AG04450 (cell line): ENCODE results near the gene GNG2. TPM values are rescaled to one million over a fixed set of nuclear protein-coding genes. Genes with fewer than 3 reads are reported as not detected.

ENCODE experiments used
- CTCF ChIA-PET: fragments of 300-600, 350-600 bp; formaldehyde crosslinking; extraction: SDS; loops from one replicate; lab custom pipeline; 2022; ENCODE audit warnings: antibody characterized with exemption, inconsistent platforms; lab: Charles Lee
- POLR2A ChIA-PET: fragments of 350-600 bp; formaldehyde crosslinking; extraction: SDS; loops from one replicate; lab custom pipeline; 2021; ENCODE audit warnings: antibody characterized with exemption, inconsistent platforms; lab: Yijun Ruan, JAX
- DNase-seq: peaks from one replicate; pipeline ENCODE4 v3.0.0-alpha.2; 2011; ENCODE audit warnings: low read depth, low spot score
- H3K27ac ChIP-seq: one replicate; pipeline ENCODE4 v1.5.1; 2012; ENCODE audit warnings: low read depth, low read length, control low read depth
- H3K27me3 ChIP-seq: one replicate; pipeline ENCODE4 v1.6.0; 2012; ENCODE audit warnings: low read length; ENCODE audit not compliant: control insufficient read depth, insufficient read depth
- H3K4me3 ChIP-seq: 2 replicates; pipeline ENCODE4 v1.5.1; 2011; ENCODE audit warnings: mild to moderate bottlenecking, low read depth, low read length, control low read depth
- H3K9me3 ChIP-seq: 2 replicates; pipeline ENCODE4 v1.5.1; 2012; ENCODE audit warnings: low read length; ENCODE audit not compliant: control insufficient read depth, insufficient read depth
- polyA plus RNA-seq: library from polyadenylated mRNA; depleted of rRNA; stranded (reverse); fragments of >200 nt; gene quantifications from 2 replicates; pipeline ENCODE4 v1.2.3, GENCODE V29; 2011
- TF ChIP-seq, protein P1 (sequence below): IDR thresholded peaks from 2 replicates; pipeline ENCODE4 v1.5.1; 2011; ENCODE audit warnings: low read depth, low read length, control low read depth, inconsistent platforms

Gene GNG2
- polyA plus RNA-seq, 1 experiment: 83.9 TPM

DNA sequence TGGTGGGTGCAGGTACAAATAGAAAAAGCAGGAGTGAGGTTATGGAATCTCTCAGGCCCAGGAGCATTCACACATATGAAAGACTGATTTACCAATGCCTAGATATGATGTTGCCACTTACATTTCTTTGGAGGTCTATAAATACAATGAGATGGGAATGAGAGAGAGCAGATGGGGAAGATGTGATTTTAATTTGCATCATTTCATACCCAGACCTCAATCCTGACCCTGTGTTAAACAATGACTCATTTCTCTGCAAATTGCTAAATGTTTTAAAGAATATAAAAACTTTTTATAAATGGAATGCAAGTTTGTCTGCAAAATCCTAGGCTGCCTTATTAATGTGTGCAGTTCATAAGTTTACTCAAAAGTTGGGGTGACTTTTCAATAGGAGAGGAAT lies 38.6 kb upstream of the GNG2 start:
- Histone ChIP-seq H3K27ac (no peak overlapping the region), H3K9me3 (no peaks in the 10 kb centered on the region), H3K4me3 (no peak overlapping the region), H3K27me3 (peaks cover 5% of the 10 kb centered on the region)
- ChIA-PET POLR2A (no interaction called here), CTCF (no interaction called here)
- TF ChIP-seq, protein P1, sequence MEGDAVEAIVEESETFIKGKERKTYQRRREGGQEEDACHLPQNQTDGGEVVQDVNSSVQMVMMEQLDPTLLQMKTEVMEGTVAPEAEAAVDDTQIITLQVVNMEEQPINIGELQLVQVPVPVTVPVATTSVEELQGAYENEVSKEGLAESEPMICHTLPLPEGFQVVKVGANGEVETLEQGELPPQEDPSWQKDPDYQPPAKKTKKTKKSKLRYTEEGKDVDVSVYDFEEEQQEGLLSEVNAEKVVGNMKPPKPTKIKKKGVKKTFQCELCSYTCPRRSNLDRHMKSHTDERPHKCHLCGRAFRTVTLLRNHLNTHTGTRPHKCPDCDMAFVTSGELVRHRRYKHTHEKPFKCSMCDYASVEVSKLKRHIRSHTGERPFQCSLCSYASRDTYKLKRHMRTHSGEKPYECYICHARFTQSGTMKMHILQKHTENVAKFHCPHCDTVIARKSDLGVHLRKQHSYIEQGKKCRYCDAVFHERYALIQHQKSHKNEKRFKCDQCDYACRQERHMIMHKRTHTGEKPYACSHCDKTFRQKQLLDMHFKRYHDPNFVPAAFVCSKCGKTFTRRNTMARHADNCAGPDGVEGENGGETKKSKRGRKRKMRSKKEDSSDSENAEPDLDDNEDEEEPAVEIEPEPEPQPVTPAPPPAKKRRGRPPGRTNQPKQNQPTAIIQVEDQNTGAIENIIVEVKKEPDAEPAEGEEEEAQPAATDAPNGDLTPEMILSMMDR: no peak
- no peak for DNase-seq

DNA sequence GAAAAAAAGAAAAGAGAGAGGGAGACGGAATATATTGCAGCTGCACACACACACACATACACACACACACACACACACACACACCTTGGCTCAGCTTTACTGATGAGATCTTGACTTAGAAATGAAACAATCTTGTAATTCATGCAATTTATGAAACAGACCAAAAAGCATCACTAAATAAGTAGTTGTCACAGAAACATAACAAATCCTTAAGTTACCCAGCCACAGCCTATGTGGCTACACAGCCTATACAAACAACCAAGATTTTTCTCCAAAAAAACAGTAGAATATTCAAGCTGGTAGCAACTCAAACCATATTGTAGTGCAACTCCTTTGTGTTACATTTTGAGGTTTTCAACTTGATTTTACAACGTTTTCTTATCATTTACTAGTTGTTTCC lies 37.9 kb upstream of the GNG2 start:
- ChIA-PET CTCF (no interaction called here), POLR2A (no interaction called here)
- Histone ChIP-seq H3K27me3 (peaks cover 2% of the 10 kb centered on the region), H3K27ac (no peak overlapping the region), H3K9me3 (no peaks in the 10 kb centered on the region), H3K4me3 (no peak overlapping the region)
- no peak for DNase-seq
- TF ChIP-seq, protein P1: no peak

DNA sequence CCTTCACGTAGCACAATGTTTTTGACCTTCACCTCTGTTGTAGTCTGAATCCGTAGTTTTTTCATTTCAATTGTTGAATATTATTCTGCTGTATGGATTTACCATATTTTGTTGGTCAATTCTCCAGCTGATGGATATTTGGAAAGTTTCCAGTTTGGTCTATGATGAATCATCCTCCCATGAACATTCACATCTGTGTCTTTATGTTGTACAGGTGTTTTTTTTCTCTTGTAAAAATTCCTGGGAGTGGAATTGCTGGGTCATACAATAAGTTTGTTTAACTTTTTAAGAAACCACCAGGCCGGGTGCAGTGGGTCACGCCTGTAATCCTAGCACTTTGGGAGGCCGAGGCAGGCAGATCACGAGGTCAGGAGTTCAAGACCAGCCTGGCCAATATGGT lies 36.7 kb upstream of the GNG2 start:
- TF ChIP-seq, protein P1: no peak
- Histone ChIP-seq H3K4me3 (no peak overlapping the region), H3K27me3 (no peaks in the 10 kb centered on the region), H3K27ac (no peak overlapping the region), H3K9me3 (no peaks in the 10 kb centered on the region)
- ChIA-PET CTCF (no interaction called here), POLR2A (no interaction called here)
- no peak for DNase-seq

DNA sequence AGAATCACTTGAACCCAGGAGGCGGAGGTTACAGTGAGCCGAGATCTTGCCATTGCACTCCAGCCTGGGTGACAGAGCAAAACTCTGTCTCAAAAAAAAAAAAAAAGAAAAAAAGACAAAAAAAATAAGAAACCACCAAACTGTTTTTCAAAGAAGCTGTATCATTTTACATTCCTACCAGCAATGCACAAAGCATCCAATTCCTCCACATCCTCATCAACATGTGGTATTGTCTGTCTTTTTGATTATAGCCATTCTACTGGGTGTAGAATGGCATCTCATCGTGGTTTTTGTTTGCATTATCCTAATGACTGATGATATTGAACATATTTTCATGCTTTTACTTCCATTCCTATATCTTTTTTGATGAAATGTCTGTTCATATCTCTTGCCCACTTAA lies 36.2 kb upstream of the GNG2 start:
- Histone ChIP-seq H3K4me3 (no peak overlapping the region), H3K9me3 (no peaks in the 10 kb centered on the region), H3K27me3 (no peaks in the 10 kb centered on the region), H3K27ac (no peak overlapping the region)
- POLR2A ChIA-PET: interaction anchor here (0.7 kb wide), 1 partner anchor 43 kb away, joined by 3 read pairs; no protein-coding TSS in a partner anchor
- TF ChIP-seq, protein P1: no peak
- no peak for DNase-seq
- CTCF ChIA-PET: no interaction called here

DNA sequence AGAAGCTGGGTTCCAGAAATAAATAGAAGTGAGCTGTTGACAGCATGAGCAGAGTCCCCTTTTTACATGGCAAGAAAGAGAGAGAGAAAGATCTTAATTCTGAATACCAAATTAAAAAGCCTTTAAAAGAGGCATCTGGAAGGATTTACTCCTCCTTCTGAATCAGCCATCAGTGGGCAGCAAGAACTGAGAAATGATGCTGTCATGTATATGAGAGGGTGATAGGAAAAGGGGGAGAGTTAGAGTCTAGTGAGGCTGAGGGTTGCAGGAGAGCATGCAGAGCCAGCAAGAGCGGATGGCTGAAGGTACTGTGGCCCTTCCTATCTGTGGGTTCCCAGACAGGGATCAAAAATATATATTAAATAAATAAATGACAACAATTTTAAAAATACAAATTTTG lies 34.5 kb upstream of the GNG2 start:
- CTCF ChIA-PET: no interaction called here
- Histone ChIP-seq H3K27me3 (no peaks in the 10 kb centered on the region), H3K4me3 (no peak overlapping the region), H3K9me3 (no peaks in the 10 kb centered on the region), H3K27ac (no peak overlapping the region)
- POLR2A ChIA-PET: no interaction called here
- TF ChIP-seq, protein P1: no peak
- DNase-seq: no peak
